Tibial artery (tissue), 4 donors: ENCODE measurements around the gene MAN1C1.

Source experiments
- DNase-seq, 2 donors: peaks; one replicate each; pipeline ENCODE4 v3.0.0-alpha.2; 2019
- H3K27ac ChIP-seq, 2 donors: fragments of 200-600 bp; sonication (generic) in 1 of 2; 1 replicate in 1 of 2; 2 replicates in 1 of 2; pipeline ENCODE4 v1.5.1; 2018 to 2019; ENCODE audit warnings: mild to moderate bottlenecking in 1 of 2
- H3K27me3 ChIP-seq, 2 donors: fragments of 200-600 bp; sonication (generic) in 1 of 2; one replicate each; pipeline versions ENCODE4 v1.5.1 to v1.6.0; 2016 to 2019
- H3K36me3 ChIP-seq, 3 donors: fragments of 200-600 bp; sonication (generic) in 2 of 3; one replicate each; pipeline ENCODE4 v1.5.1; 2016 to 2019; ENCODE audit warnings: mild to moderate bottlenecking in 2 of 3
- H3K4me1 ChIP-seq, 4 donors: fragments of 200-600 bp; sonication (generic) in 2 of 4; 1 replicate in 3 of 4; 2 replicates in 1 of 4; pipeline ENCODE4 v1.5.1; 2016 to 2019
- H3K4me3 ChIP-seq, 2 donors: fragments of 200-600 bp; sonication (generic) in 1 of 2; 1 replicate in 1 of 2; 2 replicates in 1 of 2; pipeline ENCODE4 v1.5.1; 2018 to 2019; ENCODE audit warnings: mild to moderate bottlenecking in 2 of 2
- H3K9me3 ChIP-seq, 3 donors: fragments of 200-600 bp; sonication (generic) in 1 of 3; one replicate each; pipeline ENCODE4 v1.5.1; 2016 to 2019
- intact Hi-C: fragments of 100-400 bp; cut with DNase I; formaldehyde crosslinking; loops from one replicate; pipeline ENCODE4 v1.15.0; 2023; ENCODE audit warnings: low total_unique reads
- TF ChIP-seq, protein P1 (sequence below), 2 experiments: fragments of 200-600 bp in 1 of 2; fragments of 450-650 bp in 1 of 2; IDR thresholded peaks; one replicate each; pipeline ENCODE4 v1.5.1; 2017 to 2019; ENCODE audit warnings: antibody characterized with exemption in 2 of 2, mild to moderate bottlenecking in 1 of 2, moderate library complexity in 1 of 2

The MAN1C1 gene

DNA sequence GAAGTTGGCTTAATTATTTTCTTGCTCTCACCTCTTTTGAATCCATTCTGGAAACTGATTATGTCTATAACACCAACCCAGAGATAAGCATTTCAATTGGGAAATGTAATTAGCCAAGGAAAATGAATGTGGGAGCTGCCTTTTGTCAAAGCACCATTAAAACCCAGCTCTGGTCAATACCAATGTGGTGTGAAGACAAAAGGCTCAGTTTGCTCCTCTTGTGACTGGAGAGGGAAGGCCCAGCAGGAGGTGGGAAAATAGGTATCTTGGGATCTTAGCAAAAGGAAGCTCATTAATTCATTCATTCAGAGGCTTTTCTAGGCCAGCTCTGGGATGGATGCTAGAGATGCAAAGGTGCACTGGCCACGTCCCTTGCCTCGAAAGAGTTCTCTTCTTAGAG is 108.4 kb downstream of the MAN1C1 start:
- DNase-seq = no peak
- Histone ChIP-seq H3K4me3 (no peak overlapping the region), H3K9me3 (no peaks in the 10 kb centered on the region), H3K27me3 (no peaks in the 10 kb centered on the region), H3K27ac (no peak overlapping the region), H3K4me1 (peaks cover 0 to 18% (median 13%) of the 10 kb centered on the region in 4 donors), H3K36me3 (no peaks in the 10 kb centered on the region)
- TF ChIP-seq, protein P1, sequence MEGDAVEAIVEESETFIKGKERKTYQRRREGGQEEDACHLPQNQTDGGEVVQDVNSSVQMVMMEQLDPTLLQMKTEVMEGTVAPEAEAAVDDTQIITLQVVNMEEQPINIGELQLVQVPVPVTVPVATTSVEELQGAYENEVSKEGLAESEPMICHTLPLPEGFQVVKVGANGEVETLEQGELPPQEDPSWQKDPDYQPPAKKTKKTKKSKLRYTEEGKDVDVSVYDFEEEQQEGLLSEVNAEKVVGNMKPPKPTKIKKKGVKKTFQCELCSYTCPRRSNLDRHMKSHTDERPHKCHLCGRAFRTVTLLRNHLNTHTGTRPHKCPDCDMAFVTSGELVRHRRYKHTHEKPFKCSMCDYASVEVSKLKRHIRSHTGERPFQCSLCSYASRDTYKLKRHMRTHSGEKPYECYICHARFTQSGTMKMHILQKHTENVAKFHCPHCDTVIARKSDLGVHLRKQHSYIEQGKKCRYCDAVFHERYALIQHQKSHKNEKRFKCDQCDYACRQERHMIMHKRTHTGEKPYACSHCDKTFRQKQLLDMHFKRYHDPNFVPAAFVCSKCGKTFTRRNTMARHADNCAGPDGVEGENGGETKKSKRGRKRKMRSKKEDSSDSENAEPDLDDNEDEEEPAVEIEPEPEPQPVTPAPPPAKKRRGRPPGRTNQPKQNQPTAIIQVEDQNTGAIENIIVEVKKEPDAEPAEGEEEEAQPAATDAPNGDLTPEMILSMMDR (IDR thresholded peaks at IDR 0.05) = no peak
- intact Hi-C loops = no loop called here

DNA sequence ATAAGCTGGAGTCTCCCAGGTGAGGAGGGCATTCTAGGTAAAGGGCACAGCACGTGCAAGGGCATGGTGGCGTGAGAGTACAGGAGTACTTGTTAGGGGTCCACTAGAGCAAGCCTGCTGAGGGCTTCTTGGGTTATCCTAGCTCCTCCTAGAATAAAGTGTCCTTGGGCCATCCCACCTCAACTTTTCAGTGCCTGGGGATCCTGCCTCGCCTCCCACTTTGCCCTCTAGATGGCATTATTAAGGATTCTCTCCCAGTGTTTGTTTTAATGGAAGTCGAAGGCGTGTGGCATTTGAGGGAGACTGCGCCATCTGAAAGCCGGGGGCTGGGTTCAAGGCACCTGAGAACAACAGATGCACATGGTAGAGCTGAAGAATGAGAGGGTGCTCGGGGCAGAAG is 108.9 kb downstream of the MAN1C1 start:
- Histone ChIP-seq H3K36me3 (no peaks in the 10 kb centered on the region), H3K27me3 (no peaks in the 10 kb centered on the region), H3K4me3 (no peak overlapping the region), H3K27ac (no peak overlapping the region), H3K9me3 (no peaks in the 10 kb centered on the region), H3K4me1 (peaks cover 0 to 21% (median 13%) of the 10 kb centered on the region in 4 donors)
- no peak for DNase-seq
- TF ChIP-seq, protein P1 (IDR thresholded peaks at IDR 0.05) = no peak
- intact Hi-C loops = no loop called here

DNA sequence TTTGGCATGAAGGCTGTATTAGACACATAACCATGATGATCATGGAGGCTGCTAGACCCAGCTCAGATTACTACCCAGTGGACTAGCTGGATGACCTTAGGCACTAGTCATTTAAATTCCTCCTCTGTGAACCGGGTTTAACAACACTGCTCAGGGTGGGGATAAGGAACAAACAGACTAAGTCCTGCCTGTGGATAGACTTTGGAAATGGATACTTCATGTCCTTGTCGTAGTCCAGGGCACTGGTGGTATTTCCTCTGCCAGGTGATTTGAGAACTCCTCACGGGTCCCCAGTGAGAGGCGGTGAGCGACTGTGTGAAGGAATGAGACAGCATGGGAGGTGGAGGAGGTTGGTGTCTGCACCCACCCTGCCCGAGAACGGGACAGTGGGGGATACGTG is 110.5 kb downstream of the MAN1C1 start:
- peaks cover 0 to 22% (median 13%) of the 10 kb centered on the region in 4 donors for H3K4me1 ChIP-seq
- intact Hi-C loops = no loop called here
- no peaks in the 10 kb centered on the region for H3K36me3 ChIP-seq
- H3K9me3 ChIP-seq = no peaks in the 10 kb centered on the region
- peak overlapping the region; percentile 31 to 47 for H3K27ac ChIP-seq
- TF ChIP-seq, protein P1 (IDR thresholded peaks at IDR 0.05) = no peak
- DNase-seq = no peak
- H3K4me3 ChIP-seq = no peak overlapping the region
- H3K27me3 ChIP-seq = no peaks in the 10 kb centered on the region

DNA sequence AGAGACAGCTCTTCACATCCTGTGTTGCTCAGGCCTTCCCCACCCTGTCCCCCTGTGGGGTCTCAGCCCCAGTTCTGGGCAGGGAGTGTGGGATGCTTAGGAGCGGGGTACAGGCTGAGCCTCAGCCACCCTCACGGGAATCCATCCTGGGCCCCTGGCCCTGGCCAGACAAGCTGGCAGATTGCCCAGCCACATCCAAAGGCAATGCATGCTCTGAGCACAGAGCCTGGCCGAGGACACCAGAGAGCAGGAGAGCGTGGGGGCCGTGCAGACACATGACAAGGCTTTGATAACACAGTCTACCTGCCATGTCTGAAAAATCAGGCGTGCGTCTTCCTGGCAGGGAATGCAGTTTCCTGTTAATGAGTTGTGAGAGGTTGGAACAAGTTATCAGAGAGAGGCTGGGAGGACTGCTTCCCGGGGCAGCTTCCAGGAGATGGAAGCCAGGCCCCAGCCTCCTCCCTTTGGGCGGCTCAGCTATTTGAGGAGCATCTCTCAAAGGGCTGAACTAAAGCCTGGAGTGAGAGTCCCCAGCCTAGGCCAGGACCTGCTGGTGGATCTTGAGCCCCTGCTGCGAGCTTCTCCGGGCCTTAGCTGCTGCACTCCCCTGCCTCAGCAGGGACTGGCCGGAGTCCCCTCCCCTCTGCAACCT is 111.2 kb downstream of the MAN1C1 start:
- intact Hi-C loops = no loop called here
- H3K4me1 ChIP-seq = peaks cover 0 to 22% (median 13%) of the 10 kb centered on the region in 4 donors
- no peak overlapping the region for H3K4me3 ChIP-seq
- peak in 1 of 2 donors; percentile 63 for DNase-seq
- H3K9me3 ChIP-seq = no peaks in the 10 kb centered on the region
- H3K27ac ChIP-seq = peak overlapping the region; percentile 31 to 47
- H3K27me3 ChIP-seq = no peaks in the 10 kb centered on the region
- TF ChIP-seq, protein P1 (IDR thresholded peaks at IDR 0.05) = no peak
- H3K36me3 ChIP-seq = no peaks in the 10 kb centered on the region

- DNase-seq = no peak
- peak overlapping the region; percentile 31 to 47 for H3K27ac ChIP-seq
- no peaks in the 10 kb centered on the region for H3K9me3 ChIP-seq
- intact Hi-C loops = no loop called here
- H3K36me3 ChIP-seq = no peaks in the 10 kb centered on the region
- H3K4me1 ChIP-seq = peaks cover 0 to 22% (median 13%) of the 10 kb centered on the region in 4 donors
- no peaks in the 10 kb centered on the region for H3K27me3 ChIP-seq
- no peak overlapping the region for H3K4me3 ChIP-seq
- TF ChIP-seq, protein P1 (IDR thresholded peaks at IDR 0.05) = no peak
These were observed 111.8 kb downstream of the MAN1C1 start for GRCh38 chr1:25728301-25728935.
